NCI-H2171 treated with DMSO at 0.1 percent for 48 hours (cell line): ENCODE results near the gene KCNJ6.
"Not testable (repeated sequence)": the region's sequence is repeated elsewhere in the genome, so short reads cannot be mapped to it uniquely, and the experiment has no call there.

Experiments
- DNase-seq: peaks from one replicate; lab custom pipeline; 2025; lab: John Stamatoyannopoulos, UW

The KCNJ6 gene

DNA sequence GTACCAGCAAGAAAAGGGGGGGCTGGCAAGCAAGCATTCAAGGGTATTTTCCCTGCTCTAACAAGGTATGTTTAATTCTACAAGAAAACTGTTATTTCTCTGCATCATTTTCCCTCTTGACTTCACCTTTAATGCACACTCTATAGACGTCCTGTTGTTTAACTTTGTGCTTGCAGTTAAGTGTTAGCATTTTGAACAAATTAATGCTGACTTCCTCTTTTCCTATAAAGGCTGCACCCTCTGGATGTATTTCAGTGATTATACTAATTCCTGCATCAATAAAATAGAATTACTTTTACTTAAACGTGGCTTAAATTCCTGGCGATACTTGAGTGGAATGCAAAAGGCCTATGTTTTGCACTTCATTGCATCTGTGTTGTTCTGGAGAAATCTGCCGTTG is 183.3 kb downstream of the KCNJ6 start:
- DNase-seq = no peak

DNA sequence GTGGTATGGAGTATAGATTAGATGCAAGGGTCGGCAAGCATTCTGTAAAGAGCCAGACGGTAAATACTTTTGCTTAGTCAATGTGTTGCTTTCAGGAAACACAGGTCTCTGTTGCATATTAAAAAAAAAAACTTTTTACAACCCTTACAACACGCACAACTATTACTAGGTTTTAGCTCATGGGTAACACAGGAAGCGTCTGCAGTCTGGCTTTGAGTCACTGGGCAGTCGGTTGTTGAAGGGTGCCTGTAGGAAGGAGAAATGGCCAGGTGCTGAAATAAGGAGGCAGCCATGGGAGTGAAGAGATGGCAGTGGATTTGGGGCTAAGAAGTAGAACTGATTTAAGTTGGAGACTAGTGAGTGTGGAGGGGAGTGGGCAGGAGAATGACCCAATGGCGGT is 192.1 kb downstream of the KCNJ6 start:
- no peak for DNase-seq

DNA sequence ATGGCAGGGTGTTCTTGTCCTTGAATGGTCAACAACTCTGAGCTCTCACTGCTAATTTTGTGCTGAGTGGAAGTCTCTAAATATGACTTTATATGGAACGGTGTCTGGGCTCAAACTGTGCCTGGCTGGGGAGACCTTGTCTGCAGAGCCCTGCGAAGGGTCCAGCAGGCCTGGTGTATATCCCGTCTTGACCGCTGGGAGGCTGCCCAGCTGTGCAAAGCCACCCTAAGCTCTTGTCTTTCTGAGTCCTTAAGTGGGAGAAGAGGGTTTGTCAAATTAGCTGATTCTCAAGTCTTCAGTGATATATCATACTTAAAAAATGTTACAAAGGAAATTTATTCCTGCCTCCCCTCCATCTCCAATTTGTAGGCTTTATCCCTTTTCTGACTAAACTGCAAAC is 198.7 kb downstream of the KCNJ6 start:
- no peak for DNase-seq

DNA sequence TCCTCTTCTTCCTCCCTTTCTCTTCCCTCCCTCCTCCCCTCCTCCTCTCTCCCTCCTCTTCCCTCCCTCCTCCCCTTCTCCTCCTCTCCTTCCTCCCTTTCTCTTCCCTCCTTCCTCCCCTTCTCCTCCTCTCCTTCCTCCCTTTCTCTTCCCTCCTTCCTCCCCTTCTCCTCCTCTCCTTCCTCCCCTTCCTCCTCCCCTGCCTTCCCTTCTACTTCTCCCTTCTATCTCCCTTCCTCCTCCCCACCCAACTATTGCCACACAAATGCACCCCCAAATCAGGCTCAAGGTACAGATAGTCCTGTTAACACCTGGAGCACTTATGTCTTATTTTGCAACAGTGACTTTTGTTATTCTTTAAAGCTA is 203.7 kb downstream of the KCNJ6 start:
- not testable (repeated sequence) for DNase-seq

DNA sequence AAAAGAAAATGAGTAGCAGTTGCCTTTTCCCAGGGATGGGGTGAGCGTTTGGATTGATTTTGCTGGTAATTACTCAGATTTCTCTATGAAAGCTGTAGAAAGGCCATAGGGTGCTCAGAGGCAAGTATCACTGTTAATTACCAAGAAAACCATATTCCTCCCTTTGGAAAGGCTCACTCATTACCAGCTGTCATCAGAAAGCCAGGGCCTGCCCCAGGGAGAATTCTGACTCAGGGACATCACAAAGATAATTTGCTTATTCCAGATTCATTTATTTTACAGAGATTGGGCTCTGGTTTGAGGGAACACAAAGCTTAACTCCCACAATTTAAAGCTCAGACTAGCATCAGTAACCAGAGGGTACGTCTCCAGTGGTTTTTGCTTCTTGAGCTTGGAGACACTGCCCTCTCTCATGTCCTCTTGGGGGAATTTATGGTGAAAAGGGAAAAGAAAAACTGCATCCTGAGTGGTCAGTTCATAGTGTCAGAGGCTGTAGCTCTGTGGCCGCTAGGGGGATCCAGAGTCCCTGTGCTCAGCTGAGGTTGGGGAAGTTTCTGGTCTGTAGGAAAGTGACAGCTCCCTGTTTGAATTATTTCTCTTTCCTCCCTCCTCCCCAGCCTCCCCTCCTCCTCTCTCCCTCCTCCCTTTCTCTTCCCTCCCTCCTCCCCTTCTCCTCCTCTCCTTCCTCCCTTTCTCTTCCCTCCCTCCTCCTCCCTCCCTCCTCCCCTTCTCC is 204.3 kb downstream of the KCNJ6 start:
- DNase-seq = peak; percentile 62

DNA sequence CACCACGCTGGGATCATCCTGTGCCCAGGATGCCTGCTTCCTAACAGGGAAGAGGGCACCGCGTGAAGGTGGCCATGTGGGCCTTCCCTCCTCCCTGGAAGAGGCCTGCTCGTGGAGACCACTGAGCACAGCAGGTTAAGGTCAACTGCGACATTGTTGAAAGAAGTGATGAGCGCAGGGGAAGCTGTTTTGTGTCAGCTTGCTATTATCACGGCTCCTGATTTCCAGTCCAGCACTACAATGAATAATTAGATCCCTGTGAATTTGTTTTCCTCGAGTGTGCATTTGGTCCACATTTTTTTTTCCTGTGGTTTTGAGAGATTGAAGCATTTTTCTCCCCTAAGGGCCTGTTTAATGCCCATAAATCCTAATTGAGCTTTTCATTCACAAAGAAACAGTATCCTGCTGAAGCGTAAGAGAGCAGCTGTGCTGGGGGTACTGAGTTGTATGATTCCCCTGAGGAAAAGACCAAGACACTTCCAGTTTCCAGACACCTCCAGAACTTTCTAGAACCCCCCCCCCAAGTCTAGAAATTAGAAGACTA is 204.9 kb downstream of the KCNJ6 start:
- peak; percentile 76 for DNase-seq

DNA sequence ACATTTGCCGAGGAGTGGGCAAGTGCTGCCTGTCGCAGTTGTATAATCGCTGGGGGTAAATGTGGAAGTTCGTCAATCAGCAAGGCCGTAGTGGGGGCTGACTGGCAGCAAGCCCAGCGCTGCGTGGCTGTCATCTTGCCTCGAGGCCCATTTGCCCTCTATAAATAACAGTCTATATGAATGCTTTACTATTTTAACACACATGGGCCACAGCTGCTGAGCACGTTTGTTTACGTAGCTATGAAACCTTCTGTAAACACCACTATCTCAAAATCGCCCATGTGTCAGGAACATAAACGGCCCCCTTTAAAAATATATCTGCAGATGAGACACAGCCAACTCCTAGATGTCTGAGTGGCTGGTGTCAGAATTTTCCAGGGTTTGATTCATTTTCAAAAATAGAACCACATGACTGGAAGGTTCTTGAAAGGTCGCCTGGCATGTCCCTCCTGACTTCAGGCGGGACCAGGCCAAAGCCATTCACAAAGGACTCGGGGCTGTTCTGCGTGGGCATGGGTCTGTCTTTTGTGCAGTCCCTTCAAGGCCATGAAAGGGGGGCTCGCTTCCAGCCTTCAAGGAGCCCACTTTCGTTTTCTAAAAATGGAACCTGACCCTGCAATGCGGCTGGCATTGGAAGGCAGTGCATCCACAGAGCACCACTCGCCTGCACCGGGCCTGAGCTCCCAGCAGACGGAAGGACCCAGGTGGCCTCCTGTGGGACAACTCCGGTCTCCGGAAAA is 205.5 kb downstream of the KCNJ6 start:
- peak; percentile 69 for DNase-seq

DNA sequence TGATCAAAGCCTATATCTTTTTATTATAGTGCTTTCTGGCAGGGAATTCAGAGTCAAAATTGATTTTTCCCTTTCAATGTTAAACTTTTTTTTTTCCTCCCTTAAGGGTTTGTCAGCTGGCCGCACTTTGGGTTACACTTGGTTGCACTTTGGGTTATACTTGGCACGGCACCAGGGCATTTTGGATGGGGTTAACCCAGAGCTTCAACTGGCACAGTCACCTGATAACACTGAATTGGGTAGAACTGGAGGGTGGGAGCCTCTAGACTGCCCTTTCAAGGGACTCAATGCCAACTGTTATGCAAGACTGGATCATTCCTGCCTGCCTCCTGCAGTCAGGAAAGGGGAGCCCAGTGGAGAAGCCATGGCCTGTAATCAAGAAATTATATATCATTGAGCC is 211.5 kb downstream of the KCNJ6 start:
- peak; percentile 46 for DNase-seq

DNA sequence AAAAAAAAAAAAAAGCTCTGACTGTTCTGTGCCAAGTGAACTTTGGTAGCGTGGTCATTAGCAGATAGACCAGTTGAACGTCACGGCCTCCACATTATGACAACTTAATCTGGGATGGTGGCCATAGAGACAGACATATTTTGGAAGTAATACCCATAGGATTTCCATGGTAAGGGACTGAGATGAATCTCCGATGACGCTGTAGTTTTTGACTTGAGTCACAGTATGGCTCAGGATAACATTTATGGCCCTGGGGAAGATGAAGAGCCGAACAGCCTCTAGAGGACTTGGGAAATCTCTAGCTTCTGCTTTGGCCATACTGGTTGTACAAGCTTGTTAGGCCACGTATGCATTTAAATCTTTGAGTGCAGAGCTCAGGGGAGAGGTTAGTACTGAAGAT is 214.0 kb downstream of the KCNJ6 start:
- no peak for DNase-seq

DNA sequence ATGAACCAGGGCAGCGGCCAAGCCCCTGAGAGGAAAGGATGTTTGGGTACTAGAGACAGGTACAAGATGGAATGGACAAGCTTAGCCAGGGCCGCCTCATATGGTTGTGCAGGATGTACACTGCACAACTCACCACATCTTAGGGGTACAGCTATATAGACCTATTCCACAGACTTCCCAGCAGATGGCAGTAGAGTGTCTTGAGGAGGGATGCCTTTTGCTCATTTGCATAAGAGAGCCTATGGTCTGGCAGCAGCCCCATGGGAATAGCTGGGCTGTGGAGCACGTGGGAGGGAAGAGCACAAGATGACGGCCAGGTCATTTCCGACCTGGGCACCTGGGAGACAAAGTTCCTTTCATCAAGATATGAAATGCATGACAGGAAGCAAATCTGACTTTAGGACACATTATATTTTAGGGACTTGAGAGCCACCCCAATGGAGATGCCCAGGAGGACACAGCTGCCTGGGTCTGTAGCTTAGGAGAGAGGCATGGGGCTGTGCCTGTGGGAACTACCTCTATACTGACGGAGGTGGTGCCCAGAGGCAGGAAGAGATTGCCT is 215.5 kb downstream of the KCNJ6 start:
- DNase-seq = peak; percentile 89

DNA sequence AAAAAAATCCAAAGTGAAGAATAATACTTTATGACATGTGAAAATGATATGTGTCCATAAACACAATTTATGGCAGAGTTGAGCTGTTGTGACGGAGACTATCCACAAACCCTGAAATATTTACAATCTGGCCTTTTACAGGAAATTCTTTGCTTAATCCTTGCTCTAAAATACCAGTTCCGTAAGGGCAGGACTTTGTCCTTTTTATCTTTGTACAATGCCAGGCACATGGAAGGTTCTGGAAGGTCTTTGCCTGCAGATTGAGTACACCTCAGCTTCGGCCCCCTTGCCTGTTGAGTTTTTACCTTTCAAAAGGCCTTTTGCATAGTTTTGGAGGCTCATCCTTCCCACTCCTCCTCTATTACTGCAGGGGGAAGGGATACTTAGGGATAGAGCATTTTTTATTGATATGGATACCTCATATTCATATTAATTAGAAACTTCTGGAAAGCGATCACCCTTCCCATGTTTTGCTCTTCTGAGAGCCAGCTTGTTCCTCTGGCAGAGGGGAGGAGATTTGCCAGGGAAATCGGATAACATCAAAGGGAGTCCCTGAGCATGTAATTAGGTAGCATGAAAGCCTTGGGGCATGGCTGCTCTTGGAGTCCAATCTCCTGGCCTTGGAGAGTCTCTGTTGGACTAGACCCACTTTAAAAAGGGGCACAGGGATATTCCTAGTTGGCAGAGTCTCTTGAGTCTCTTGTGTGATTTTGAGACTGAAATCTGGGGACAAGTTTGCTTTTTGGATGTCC is 217.1 kb downstream of the KCNJ6 start:
- no peak for DNase-seq

DNA sequence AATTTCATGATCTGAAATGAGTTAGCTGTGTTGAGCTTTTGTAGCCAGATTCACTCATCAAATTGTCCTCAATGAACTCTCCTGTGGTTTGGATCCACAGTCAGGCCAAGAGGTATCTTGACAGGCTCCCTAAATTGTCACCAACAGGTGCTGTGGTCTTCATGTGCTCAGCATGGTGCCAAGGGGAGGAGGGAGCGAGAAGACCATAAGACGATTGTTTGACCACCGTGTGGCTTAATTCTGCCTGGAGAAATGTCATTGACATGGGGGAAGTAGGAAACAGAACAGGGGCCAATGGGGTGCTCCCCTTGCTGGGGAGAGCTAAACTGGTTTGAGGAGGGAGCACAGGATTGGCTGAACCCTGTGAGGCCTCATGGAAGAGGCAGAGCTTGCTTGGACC is 219.3 kb downstream of the KCNJ6 start:
- no peak for DNase-seq

DNA sequence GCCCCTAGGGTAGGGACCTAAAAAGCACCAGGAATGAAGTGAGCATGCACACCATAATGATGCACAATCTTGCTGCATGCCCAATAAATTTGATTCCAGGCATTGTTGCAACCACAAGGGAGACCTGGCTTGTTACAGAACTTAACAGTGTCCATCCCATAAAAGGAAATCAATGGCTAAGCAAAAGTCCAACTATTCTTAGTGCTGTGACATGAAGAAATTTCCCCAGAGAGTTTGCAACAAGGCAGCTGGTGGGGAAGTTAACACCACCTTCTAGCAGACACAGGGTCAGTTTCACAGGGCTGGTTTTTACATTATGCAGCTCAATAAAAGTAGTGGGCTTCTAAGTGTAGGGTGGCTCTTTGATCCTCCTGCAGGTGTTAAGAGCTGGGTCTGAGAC is 221.1 kb downstream of the KCNJ6 start:
- DNase-seq = no peak

DNA sequence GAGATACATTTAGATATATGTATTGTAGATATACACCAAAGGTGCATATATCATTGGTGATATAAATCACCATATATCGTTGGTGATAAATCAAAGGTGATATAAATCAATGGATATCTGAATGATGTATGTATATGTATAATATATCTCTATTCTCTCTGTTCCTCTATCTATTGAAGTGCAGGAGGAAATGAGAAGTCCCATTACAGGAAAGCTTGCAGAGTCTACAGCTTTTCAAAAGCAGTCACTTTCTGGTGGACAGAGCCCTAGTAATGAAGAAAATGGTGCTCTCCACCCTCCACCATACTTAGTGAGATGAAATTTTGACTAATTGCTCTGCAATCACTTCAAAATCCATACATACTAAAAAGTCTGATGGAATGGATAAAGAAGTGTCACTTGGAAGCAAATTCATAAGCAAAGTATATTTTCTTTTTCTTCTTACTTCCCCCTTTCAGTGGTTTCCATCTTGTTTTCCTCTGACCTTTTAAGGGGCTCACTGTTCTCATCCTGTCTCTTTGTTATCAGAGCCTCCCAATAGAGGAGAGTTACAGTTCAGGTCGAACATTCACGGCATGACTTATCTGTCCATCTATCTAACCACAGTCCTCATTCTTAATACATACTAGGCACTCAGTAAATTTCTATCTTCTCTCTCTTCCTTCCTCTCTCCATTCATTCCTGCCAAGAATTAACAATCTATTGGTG is 227.2 kb downstream of the KCNJ6 start:
- no peak for DNase-seq

DNA sequence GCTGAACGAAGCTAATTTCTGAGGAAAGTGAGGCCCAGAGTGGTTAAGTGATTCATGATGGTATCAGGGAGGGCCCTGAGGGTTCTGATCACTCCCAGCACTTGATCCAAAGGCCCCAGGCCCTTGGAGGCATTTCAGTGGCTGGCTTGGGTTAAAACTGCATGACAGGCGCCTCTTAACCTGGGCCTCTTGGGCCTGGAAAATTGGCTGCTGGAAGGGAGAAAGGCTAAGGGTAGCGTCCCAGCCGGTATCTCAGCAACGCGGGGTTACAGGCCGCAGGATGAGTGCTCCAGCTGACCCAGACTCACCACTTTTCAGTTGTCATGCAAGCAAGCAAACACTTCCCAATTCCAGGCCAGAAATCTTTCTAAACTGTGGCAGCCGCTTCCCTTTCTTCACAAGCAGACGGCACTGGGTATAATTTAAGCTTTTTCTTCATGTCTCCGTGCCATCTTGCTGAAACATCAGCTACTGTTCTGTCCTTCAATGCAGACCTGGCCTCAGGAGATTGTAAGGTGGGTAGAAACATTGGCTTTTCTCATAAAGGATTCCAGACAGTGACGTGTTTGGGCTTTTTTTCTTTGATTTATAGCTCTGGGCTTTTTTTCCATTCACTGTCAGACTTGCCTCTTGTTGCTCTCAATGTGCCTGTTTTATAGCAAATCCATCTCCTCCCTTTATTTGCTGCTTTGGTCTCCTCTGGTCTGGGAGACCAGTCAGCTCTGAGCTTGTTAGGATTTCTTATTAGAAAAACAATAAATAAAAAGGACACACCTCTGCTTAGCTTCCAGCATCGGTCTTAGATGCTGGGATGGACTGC is 229.1 kb downstream of the KCNJ6 start:
- no peak for DNase-seq

DNA sequence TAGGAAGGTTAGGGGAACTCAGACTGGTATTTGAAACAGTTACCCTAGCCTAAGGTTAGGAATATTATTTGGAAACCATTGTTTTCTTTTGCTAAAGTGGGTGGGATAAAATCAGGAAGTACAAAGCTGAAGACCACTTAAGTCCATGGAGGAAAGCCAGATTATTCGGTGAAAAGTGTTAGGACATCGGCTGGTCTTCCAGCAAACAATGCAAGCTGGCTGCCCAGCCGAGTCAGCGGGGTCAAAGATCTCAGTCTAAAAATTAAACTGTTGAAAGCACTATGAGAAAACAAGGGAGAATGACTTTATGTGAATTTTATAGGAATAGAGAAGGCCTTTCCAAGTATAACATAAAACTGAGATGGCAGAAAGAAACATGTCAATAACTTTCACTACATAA is 231.7 kb downstream of the KCNJ6 start:
- no peak for DNase-seq

DNA sequence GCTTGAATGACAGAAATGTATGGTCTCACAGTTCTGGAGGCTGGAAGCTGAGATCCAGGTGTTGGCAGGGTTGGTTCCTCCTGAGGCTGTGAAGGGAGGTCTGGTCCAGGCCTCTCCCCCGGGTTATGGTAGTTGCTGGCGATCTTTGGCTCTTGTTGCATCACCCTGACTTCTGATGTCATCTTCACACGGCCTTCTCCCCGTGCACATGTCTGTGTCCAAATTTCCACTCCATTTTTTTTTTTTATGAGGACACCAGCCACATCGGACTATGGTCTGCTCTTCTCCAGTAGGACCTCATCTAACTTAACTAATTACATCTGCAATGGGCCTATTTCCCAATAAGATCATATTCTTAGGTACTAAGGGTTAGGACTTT is 232.2 kb downstream of the KCNJ6 start:
- DNase-seq = no peak

DNA sequence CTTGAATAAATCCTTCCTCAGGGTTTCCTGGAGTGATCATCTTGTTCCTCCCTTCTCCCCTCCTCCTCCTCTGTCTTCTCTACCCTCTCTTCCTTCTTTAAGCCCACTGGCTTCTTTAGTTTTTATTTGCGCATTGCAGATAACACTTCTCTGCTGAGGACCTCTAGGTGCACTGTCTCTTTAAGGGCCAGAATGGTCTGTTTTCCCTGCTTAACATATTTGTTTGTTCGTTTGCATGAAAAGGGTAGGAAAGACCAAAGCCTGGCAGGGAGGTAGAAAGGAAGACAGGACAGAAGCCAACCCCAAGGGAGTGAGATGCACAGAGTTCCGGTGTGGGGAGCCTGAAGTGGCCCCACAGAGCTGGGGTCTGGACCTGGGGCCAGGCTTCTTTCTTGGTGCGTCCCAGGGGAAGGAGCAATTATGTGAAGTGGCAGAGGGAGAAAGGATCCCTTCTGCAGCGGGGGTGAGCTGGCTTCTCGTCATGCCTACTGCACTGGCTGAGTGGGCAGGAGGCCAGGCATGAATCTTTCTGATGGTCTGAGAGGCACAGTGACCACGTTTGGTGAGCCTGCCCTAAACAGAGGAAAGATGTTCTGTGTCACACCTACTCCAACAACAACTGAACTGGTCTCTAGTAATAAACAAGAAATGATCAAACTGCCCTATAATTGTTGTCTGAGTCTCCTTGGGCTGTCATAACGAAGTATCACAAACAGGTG is 232.7 kb downstream of the KCNJ6 start:
- no peak for DNase-seq

DNA sequence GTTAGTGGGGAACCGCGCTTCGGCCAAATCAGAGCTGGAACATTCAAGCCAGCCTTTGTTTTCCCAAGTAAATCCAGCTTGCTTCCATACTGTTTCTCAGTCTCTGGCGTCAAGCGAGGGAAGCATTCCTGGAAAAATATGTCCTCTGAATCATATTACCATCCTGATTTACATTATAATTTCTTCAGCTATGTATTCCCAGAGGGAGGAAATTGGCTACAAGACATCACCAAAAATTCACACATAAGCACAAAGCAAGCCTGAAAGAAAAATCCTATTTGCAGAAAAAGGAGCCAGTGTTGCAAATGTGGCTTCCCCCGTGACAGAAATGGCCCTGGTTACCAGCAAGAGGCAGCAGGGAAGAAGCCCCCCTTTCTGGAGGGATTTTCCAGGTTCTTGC is 233.3 kb downstream of the KCNJ6 start:
- DNase-seq = no peak

DNA sequence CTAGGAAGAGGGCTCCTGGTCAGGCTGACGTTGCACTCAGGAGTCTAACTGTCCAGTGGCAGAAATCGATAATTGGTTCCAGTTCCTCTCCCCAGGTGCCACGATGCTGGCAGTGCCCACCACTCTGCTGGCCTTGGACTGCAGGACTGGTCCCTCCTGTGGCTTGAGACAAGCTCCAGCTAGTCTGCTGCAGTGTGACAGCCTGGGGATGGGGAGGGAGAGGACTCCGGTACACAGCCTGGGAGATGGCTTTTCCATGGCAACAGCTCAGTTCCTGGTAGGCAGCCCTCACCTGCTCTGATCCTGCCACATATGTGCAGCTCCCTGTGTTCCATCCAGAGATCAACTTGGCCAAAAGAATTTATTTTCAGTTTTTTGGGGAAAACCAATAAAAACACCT is 239.3 kb downstream of the KCNJ6 start:
- DNase-seq = no peak
